Endothelial cell of umbilical vein (primary cell): Measurements from ENCODE around the gene NCLN. TPM values are rescaled to one million over a fixed set of nuclear protein-coding genes. Genes with fewer than 3 reads are reported as not detected.

Source experiments
- BruUV-seq: library from RNA; stranded (reverse); fragments of 400-500 nt; replicated peaks from 2 replicates; lab custom pipeline; 2021; lab: Mats Ljungman, UMichigan
- CTCF ChIA-PET: fragments of 300-600, 350-600 bp; sonication (Branson Sonifier 250); formaldehyde crosslinking; loops from one replicate; lab custom pipeline; 2021; ENCODE audit warnings: antibody characterized with exemption, inconsistent platforms; lab: Charles Lee
- POLR2A ChIA-PET: fragments of 300-600, 350-600 bp; sonication (Branson Sonifier 250); formaldehyde crosslinking; loops from one replicate; lab custom pipeline; 2021; ENCODE audit warnings: antibody characterized with exemption, inconsistent platforms; lab: Charles Lee
- DNase-seq: peaks from one replicate; pipeline ENCODE4 v3.0.0-alpha.2; 2011; ENCODE audit warnings: low read depth, low spot score
- FAIRE-seq: peaks from 2 replicates; lab custom pipeline; 2011; peaks lifted over from hg19 to GRCh38; lab: Jason Lieb, UNC
- H2AFZ ChIP-seq: 2 replicates; pipeline ENCODE4 v1.6.0; 2012; ENCODE audit warnings: low read depth, low read length, control low read depth, inconsistent platforms
- H3K27ac ChIP-seq: 2 replicates; pipeline ENCODE4 v1.5.1; 2011; ENCODE audit warnings: low read depth, mild to moderate bottlenecking, control low read depth, low read length, moderate library complexity; ENCODE audit not compliant: insufficient read depth
- H3K27me3 ChIP-seq, 2 experiments: 2 replicates each; pipeline versions ENCODE4 v1.6.0 to v1.6.1; 2011; ENCODE audit warnings: low read length in 2 of 2, mixed read lengths in 1 of 2; ENCODE audit not compliant: control insufficient read depth in 2 of 2, insufficient read depth in 2 of 2
- H3K36me3 ChIP-seq, 2 experiments: 2 replicates in 1 of 2; 3 replicates in 1 of 2; pipeline ENCODE4 v1.5.1; 2011; ENCODE audit warnings: low read length in 2 of 2, mild to moderate bottlenecking in 1 of 2, moderate library complexity in 1 of 2; ENCODE audit not compliant: control insufficient read depth in 2 of 2, insufficient read depth in 2 of 2; ENCODE audit errors: extremely low read depth in 1 of 2
- H3K4me1 ChIP-seq: 3 replicates; pipeline ENCODE4 v1.5.1; 2011; ENCODE audit warnings: mild to moderate bottlenecking, low read length; ENCODE audit not compliant: control insufficient read depth, insufficient read depth; ENCODE audit errors: extremely low read depth
- H3K4me2 ChIP-seq: 2 replicates; pipeline ENCODE4 v1.6.1; 2011; ENCODE audit warnings: low read length, control low read depth, mixed read lengths; ENCODE audit not compliant: insufficient read depth
- H3K4me3 ChIP-seq, 3 experiments: fragments of 200-600 bp in 1 of 3; sonication (generic), shearing (Covaris generic) in 1 of 3; replicated peaks in 1 of 3; 2 replicates each; pipeline ENCODE4 v1.5.1; 2011 to 2016; ENCODE audit warnings: control low read depth in 3 of 3, low read length in 3 of 3, mild to moderate bottlenecking in 2 of 3, inconsistent platforms in 1 of 3, low read depth in 1 of 3, moderate library complexity in 1 of 3; ENCODE audit not compliant: insufficient read depth in 1 of 3
- H3K79me2 ChIP-seq: 2 replicates; pipeline ENCODE4 v1.6.0; 2012; ENCODE audit warnings: low read length, inconsistent platforms; ENCODE audit not compliant: control insufficient read depth, insufficient read depth
- H3K9ac ChIP-seq: replicated peaks from 2 replicates; pipeline ENCODE3; 2011; ENCODE audit warnings: low read length, control low read depth; ENCODE audit not compliant: insufficient read depth; ENCODE audit errors: extremely low read depth
- H3K9me1 ChIP-seq: replicated peaks from 3 replicates; pipeline ENCODE4 v1.6.0; 2011; ENCODE audit warnings: mild to moderate bottlenecking, low read length; ENCODE audit not compliant: control insufficient read depth, insufficient read depth; ENCODE audit errors: extremely low read depth
- H3K9me3 ChIP-seq: replicated peaks from 2 replicates; pipeline ENCODE4 v1.5.1; 2012; ENCODE audit warnings: low read length, inconsistent platforms; ENCODE audit not compliant: control insufficient read depth, insufficient read depth
- H4K20me1 ChIP-seq: replicated peaks from 2 replicates; pipeline ENCODE3; 2011; ENCODE audit warnings: mild to moderate bottlenecking, low read length; ENCODE audit not compliant: control insufficient read depth, insufficient read depth; ENCODE audit errors: extremely low read depth
- CTCF ChIP-seq, 2 donors: IDR thresholded peaks; 1 replicate in 1 of 2; 2 replicates in 1 of 2; pipeline ENCODE4 v1.5.1; 2011; ENCODE audit warnings: low read length in 2 of 2, mild to moderate bottlenecking in 2 of 2, moderate library complexity in 2 of 2, control low read depth in 1 of 2, inconsistent platforms in 1 of 2, low read depth in 1 of 2; ENCODE audit not compliant: insufficient read depth in 1 of 2; ENCODE audit errors: extremely low read depth in 1 of 2
- EZH2 ChIP-seq: IDR thresholded peaks from 2 replicates; pipeline ENCODE4 v1.6.1; 2012; ENCODE audit warnings: borderline replicate concordance, low read depth, mild to moderate bottlenecking, moderate library complexity, low read length, inconsistent platforms; ENCODE audit not compliant: severe bottlenecking
- POLR2A ChIP-seq: IDR thresholded peaks from 2 replicates; pipeline ENCODE4 v1.6.1; 2012; ENCODE audit warnings: low read depth, mild to moderate bottlenecking, control low read depth, low read length
- dilution Hi-C: fragments of 300-500 bp; cut with MboI; formaldehyde crosslinking; loops from one replicate; pipeline ENCODE4 v1.15.0; 2019; ENCODE audit warnings: low sequenced_read_pairs; ENCODE audit not compliant: extremely low pct_ligation_motif_present
- intact Hi-C: fragments of 100-400 bp; cut with micrococcal nuclease; formaldehyde crosslinking; loops from one replicate; pipeline ENCODE4 v1.10.0; 2022
- polyA plus RNA-seq, 4 experiments: library from polyadenylated mRNA; depleted of rRNA in 3 of 4; stranded (reverse) in 3 of 4; unstranded in 1 of 4; fragments of >200 nt; gene quantifications; 2 replicates each; pipeline versions ENCODE4 v1.2.1 to v1.2.3, GENCODE V29; 2011 to 2012; ENCODE audit warnings: missing spikeins in 1 of 4
- total RNA-seq: library from RNA; stranded (reverse); gene quantifications from 2 replicates; pipeline ENCODE4 v1.2.3, GENCODE V29; 2021
- TF ChIP-seq, protein P1 (sequence below): IDR thresholded peaks from 2 replicates; pipeline ENCODE4 v1.6.1; 2011; ENCODE audit not compliant: insufficient read depth, insufficient read length

The NCLN gene
- total and polyA plus RNA-seq, 2 donors (not counting 3 experiments of a cell fraction or from before 2014, with no cell fraction given): 97.2 to 102 TPM

- intact Hi-C loops: no loop called here
Observed at GRCh38 chr19:3224346-3225168, 38.8 kb downstream of the NCLN start, which contains the start of gene CELF5. CELF5 (plus strand) TSS chr19:3224661; CDS start chr19:3224740, 79 bp downstream.

More at GRCh38 chr19:3224346-3225168, 38.8 kb downstream of the NCLN start, which contains the start of gene CELF5:
- Histone ChIP-seq H3K27ac (no peak within 1 kb of the TSS), H2AFZ (no peak within 1 kb of the TSS), H3K27me3 (peaks cover 19 to 21% of the 10 kb centered on the region in 2 experiments), H3K9me1 (no peaks in the 10 kb centered on the region), H3K4me2 (no peak within 1 kb of the TSS), H3K36me3 (no peaks in the 10 kb centered on the region), H3K9ac (no peak within 1 kb of the TSS), H3K4me1 (no peaks in the 10 kb centered on the region), H4K20me1 (no peaks in the 10 kb centered on the region), H3K4me3 (no peak within 1 kb of the TSS), H3K9me3 (no peaks in the 10 kb centered on the region), H3K79me2 (no peaks in the 10 kb centered on the region)
- ChIA-PET POLR2A (no interaction called here), CTCF (interaction anchor here (0.6 to 1.3 kb wide), 8 partner anchors 9 to 274 kb away, joined by 3 to 10 read pairs (median 4); no protein-coding TSS in a partner anchor)
- dilution Hi-C loops: no loop called here
- no TSS peak for BruUV-seq
- FAIRE-seq: no peak
- TF ChIP-seq CTCF (IDR thresholded peaks at IDR 0.05; ENCODE audit: extremely low read depth in 1 of 2, insufficient read depth in 1 of 2, low read depth in 1 of 2, low read length in 2 of 2) (peak; percentile 27 to 50), POLR2A (no peak), EZH2 (peak; percentile 79)
- TF ChIP-seq, protein P1, sequence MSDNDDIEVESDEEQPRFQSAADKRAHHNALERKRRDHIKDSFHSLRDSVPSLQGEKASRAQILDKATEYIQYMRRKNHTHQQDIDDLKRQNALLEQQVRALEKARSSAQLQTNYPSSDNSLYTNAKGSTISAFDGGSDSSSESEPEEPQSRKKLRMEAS: no peak
- no peak for DNase-seq
